H1 (cell line): ENCODE results near the gene PCDHA7.

Experiments used
- POLR2AphosphoS5 ChIP-seq: IDR thresholded peaks from 2 replicates; pipeline ENCODE4 v1.6.1; 2011; ENCODE audit warnings: low read depth, low read length
- RAD21 ChIP-seq, 2 experiments: IDR thresholded peaks in 1 of 2; conservative IDR thresholded peaks in 1 of 2; 2 replicates each; pipeline ENCODE4 v1.6.1; 2011; ENCODE audit warnings: low read depth in 2 of 2, low read length in 2 of 2, improper control_type of control experiment in 1 of 2, inconsistent platforms in 1 of 2, mild to moderate bottlenecking in 1 of 2, moderate library complexity in 1 of 2

DNA sequence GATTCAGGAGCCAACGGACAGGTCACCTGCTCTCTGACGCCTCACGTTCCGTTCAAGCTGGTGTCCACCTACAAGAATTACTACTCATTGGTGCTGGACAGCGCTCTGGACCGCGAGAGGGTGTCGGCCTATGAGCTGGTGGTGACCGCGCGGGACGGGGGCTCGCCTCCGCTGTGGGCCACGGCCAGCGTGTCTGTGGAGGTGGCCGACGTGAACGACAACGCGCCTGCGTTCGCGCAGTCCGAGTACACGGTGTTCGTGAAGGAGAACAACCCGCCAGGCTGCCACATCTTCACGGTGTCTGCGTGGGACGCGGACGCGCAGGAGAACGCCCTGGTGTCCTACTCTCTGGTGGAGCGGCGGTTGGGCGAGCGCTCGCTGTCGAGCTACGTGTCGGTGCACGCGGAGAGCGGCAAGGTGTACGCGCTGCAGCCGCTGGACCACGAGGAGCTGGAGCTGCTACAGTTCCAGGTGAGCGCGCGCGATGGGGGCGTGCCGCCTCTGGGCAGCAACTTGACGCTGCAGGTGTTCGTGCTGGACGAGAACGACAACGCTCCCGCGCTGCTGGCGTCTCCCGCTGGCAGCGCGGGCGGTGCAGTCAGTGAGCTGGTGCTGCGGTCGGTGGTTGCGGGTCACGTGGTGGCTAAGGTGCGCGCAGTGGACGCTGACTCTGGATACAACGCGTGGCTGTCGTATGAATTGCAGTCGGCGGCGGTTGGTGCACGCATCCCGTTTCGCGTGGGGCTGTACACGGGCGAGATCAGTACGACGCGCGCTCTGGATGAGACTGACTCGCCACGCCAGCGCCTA is 23.3 kb downstream of the PCDHA7 start:
- TF ChIP-seq POLR2AphosphoS5 (no peak), RAD21 (IDR thresholded peaks at IDR 0.05 in 1 of 2, conservative IDR thresholded peaks at IDR 0.05 in 1 of 2; ENCODE audit: low read depth in 2 of 2, low read length in 2 of 2) (no peak)
